Osteocyte (in vitro differentiated cells): ENCODE results near the gene CCDC80. TPM values are rescaled to one million over a fixed set of nuclear protein-coding genes. Genes with fewer than 3 reads are reported as not detected.

Experiments used
- DNase-seq: peaks from one replicate; pipeline ENCODE4 v3.0.0; 2021; ENCODE audit warnings: mixed read lengths; ENCODE audit not compliant: unreplicated experiment; ENCODE audit errors: extremely low spot score
- H3K27ac Mint-ChIP-seq: one replicate; pipeline ENCODE4 v1.8.0; 2021; ENCODE audit warnings: mild to moderate bottlenecking, mixed read lengths; ENCODE audit not compliant: unreplicated experiment
- H3K27me3 Mint-ChIP-seq: one replicate; pipeline ENCODE4 v1.8.0; 2021; ENCODE audit warnings: mixed read lengths; ENCODE audit not compliant: unreplicated experiment
- H3K36me3 Mint-ChIP-seq: one replicate; pipeline ENCODE4 v1.8.0; 2021; ENCODE audit warnings: mixed read lengths; ENCODE audit not compliant: unreplicated experiment
- H3K4me1 Mint-ChIP-seq: one replicate; pipeline ENCODE4 v1.8.0; 2021; ENCODE audit warnings: mixed read lengths; ENCODE audit not compliant: unreplicated experiment
- H3K4me3 Mint-ChIP-seq: one replicate; pipeline ENCODE4 v1.8.0; 2021; ENCODE audit warnings: mild to moderate bottlenecking, moderate library complexity, mixed read lengths; ENCODE audit not compliant: unreplicated experiment
- H3K9me3 Mint-ChIP-seq: one replicate; pipeline ENCODE4 v1.8.0; 2021; ENCODE audit warnings: mixed read lengths; ENCODE audit not compliant: unreplicated experiment
- total RNA-seq: library from RNA; stranded (reverse); gene quantifications from 2 replicates; pipeline ENCODE4 v1.2.1, GENCODE V29; 2021
- TF ChIP-seq, protein P1 (sequence below): fragments of 200-600 bp; sonication (generic); IDR thresholded peaks from 2 replicates; pipeline ENCODE4 v1.5.0; 2021; ENCODE audit warnings: antibody characterized with exemption, mild to moderate bottlenecking, moderate library complexity

The CCDC80 gene
- total RNA-seq, 1 donor from 2014 or later: 1,760 TPM

DNA sequence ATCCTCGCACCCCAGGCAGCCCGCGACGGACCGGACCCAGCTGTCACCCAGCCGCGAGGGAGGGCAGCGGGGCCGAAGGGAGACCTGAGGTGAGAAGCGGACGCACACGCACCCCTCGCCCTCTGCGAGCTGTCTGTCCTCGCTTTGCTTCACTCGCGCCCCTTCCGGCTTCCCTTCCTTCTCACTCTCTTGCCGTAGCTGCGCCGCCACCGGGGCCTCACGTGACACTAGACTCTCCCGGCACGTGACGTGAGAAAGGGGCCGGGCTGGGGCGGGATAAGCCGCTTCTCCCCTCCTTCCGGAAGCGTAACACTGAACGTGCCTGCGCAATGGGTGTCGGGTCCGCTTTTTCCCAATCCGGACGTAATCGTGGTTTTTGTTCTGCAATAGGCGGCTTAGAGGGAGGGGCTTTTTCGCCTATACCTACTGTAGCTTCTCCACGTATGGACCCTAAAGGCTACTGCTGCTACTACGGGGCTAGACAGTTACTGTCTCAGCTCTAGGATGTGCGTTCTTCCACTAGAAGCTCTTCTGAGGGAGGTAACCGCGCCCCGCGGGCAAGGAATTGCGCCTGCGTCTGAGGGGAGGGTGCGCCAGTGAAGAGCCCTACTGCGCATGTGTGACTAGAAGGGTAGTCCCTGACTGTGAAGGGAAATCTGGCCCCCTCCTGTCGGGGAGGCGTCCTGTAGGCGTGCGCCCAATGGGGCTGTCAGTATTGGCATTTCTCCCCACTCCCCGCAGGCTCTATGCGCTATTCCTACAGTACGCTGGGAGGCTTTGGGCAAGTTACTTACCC, 79.0 kb downstream of the CCDC80 start, which contains the start of the genes ATG3 and SLC35A5:
ATG3 (minus strand) TSS at position 229 of the 796 bp plus-strand sequence. CDS start 434 bp downstream, outside the sequence.
SLC35A5 (plus strand) TSS at position 312 of the 796 bp plus-strand sequence. CDS start 1,359 bp downstream, outside the sequence.
- Mint-ChIP-seq H3K36me3 (peaks cover 21% of the 10 kb centered on the region), H3K9me3 (no peaks in the 10 kb centered on the region), H3K4me1 (peaks cover 28% of the 10 kb centered on the region), H3K4me3 (peak within 1 kb of the TSS; percentile 94), H3K27ac (peak within 1 kb of the TSS; percentile 99), H3K27me3 (no peaks in the 10 kb centered on the region)
- DNase-seq: peak; percentile 99
- TF ChIP-seq, protein P1, sequence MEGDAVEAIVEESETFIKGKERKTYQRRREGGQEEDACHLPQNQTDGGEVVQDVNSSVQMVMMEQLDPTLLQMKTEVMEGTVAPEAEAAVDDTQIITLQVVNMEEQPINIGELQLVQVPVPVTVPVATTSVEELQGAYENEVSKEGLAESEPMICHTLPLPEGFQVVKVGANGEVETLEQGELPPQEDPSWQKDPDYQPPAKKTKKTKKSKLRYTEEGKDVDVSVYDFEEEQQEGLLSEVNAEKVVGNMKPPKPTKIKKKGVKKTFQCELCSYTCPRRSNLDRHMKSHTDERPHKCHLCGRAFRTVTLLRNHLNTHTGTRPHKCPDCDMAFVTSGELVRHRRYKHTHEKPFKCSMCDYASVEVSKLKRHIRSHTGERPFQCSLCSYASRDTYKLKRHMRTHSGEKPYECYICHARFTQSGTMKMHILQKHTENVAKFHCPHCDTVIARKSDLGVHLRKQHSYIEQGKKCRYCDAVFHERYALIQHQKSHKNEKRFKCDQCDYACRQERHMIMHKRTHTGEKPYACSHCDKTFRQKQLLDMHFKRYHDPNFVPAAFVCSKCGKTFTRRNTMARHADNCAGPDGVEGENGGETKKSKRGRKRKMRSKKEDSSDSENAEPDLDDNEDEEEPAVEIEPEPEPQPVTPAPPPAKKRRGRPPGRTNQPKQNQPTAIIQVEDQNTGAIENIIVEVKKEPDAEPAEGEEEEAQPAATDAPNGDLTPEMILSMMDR: no peak

DNA sequence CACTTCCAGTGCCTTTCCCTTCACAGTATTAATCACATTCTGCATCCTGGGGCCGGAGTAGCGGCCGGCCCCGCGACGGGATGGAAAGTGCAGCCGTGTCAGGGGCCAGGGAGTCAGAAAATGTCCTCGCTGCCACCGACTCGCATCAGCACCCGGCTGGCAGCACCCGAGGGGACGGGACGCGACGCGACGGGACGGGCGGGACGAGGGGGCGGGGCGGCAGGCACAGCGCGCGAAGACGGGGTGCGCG, 79.5 kb downstream of the CCDC80 start:
- H3K27me3 Mint-ChIP-seq: no peaks in the 10 kb centered on the region
- H3K9me3 Mint-ChIP-seq: no peaks in the 10 kb centered on the region

DNA sequence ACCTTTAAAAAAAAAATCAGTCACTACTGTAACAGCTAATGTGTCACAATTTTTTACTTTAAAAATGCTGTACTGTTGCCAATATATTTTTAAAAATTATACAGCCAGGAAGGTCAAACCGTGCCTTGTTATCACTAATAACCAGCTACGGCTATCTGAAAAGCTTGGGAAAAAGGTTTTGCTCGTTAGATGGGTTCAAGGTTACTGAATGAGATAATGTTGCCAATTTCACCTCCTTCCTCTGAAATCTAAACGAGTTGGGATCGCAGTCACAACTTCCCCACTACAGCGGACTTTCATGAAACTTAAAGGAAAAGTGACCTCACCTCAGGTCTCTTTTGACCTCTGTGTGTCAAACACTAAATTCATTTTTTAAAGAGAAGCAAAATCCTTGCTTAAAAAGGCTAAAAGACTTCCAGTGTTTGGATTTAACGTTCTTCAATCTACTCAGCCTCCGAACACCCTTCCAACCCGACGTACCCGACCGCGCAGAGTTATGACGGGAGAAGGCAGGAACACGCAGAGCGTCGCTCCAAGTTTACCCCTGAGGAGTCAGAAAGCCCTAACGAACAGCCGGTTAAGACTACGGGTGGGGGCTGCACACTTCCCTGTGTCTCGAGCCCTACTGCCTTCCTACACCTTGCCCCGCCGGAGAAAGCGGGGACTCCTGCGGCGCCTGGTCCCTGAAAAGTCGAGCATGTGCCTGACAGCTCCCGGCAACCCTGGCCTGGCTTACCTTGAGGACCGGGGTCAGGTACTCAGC, 80.0 kb downstream of the CCDC80 start:
- H3K4me3 Mint-ChIP-seq: peak overlapping the region; percentile 94
- H3K4me1 Mint-ChIP-seq: peaks cover 30% of the 10 kb centered on the region
- DNase-seq: peak; percentile 89
- peak overlapping the region; percentile 99 for H3K27ac Mint-ChIP-seq
- no peaks in the 10 kb centered on the region for H3K27me3 Mint-ChIP-seq
- TF ChIP-seq, protein P1: no peak
- peaks cover 16% of the 10 kb centered on the region for H3K36me3 Mint-ChIP-seq
- no peaks in the 10 kb centered on the region for H3K9me3 Mint-ChIP-seq

More for the DNA sequence above, 79.5 kb downstream of the CCDC80 start:
- no peak for DNase-seq
- H3K4me1 Mint-ChIP-seq: peaks cover 29% of the 10 kb centered on the region
- peaks cover 19% of the 10 kb centered on the region for H3K36me3 Mint-ChIP-seq
- H3K4me3 Mint-ChIP-seq: peak overlapping the region; percentile 94
- TF ChIP-seq, protein P1: no peak
- peak overlapping the region; percentile 99 for H3K27ac Mint-ChIP-seq

DNA sequence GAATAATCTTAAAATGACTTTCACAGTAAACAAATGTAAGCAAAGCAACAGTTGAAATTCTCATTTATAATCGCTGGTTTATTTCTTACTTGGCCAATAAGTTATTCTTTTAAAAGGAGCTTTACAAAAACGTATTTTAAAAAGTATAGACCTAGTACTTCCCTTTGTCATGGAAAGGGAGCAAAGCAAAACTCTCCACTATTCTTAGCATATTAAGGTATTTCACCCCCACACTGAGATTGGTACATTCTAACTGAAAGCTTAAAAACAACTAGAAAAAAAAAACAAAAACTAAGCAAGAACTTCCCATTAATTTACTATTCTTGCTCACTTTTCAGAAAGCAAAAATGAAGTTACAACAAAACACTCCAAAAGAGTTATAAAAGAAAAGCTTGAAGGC, 80.6 kb downstream of the CCDC80 start:
- peaks cover 16% of the 10 kb centered on the region for H3K36me3 Mint-ChIP-seq
- H3K4me1 Mint-ChIP-seq: peaks cover 34% of the 10 kb centered on the region
- DNase-seq: no peak
- H3K27ac Mint-ChIP-seq: peak overlapping the region; percentile 99
- H3K27me3 Mint-ChIP-seq: no peaks in the 10 kb centered on the region
- H3K4me3 Mint-ChIP-seq: peak overlapping the region; percentile 94
- no peaks in the 10 kb centered on the region for H3K9me3 Mint-ChIP-seq
- TF ChIP-seq, protein P1: no peak

DNA sequence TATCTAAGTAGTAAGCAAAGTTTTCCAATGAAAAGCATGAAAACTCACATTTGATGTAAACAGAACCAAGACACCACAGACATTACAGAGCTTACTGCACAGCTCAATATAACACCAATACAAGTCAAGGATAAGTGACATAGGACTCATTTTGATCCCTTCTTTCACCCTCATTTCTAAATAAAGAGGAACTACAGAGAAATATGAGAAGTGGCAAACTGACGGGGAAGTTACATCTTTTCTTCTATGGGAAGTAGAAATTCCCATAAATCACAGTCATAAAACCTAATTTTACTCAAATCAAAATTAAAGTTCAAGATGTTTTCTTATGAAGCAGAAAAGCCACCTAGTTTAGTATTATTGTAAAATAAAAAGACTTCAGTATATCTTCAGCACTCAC, 83.0 kb downstream of the CCDC80 start:
- TF ChIP-seq, protein P1: no peak
- Mint-ChIP-seq H3K36me3 (peaks cover 13% of the 10 kb centered on the region), H3K27ac (no peak overlapping the region), H3K4me1 (peaks cover 26% of the 10 kb centered on the region), H3K4me3 (no peak overlapping the region), H3K27me3 (no peaks in the 10 kb centered on the region), H3K9me3 (no peaks in the 10 kb centered on the region)
- DNase-seq: no peak
